ENCODE results near the gene CANT1.
A peak's percentile ranks its signal among the peaks of the same experiment; 100 is the strongest.

- TF ChIP-seq CTCF (conservative IDR thresholded peaks at IDR 0.05) (peak; percentile 78), EZH2 (IDR thresholded peaks at IDR 0.05; ENCODE audit: low read depth) (no peak)
Observed at GRCh38 chr17:79019632-79020584, 10.3 kb upstream of the CANT1 start.

All from PC-9 (cell line).